Smooth muscle cell (in vitro differentiated cells): Measurements from ENCODE around the gene ZYG11A. TPM values are rescaled to one million over a fixed set of nuclear protein-coding genes. Genes with fewer than 3 reads are reported as not detected.
"Not testable (repeated sequence)": the region's sequence is repeated elsewhere in the genome, so short reads cannot be mapped to it uniquely, and the experiment has no call there.

Source experiments
- DNase-seq: peaks from one replicate; lab custom pipeline; 2025; ENCODE audit not compliant: unreplicated experiment; lab: John Stamatoyannopoulos, UW
- H2AFZ ChIP-seq: fragments of 200-600 bp; sonication (generic); 2 replicates; pipeline ENCODE4 v1.6.0; 2016; ENCODE audit warnings: antibody characterized with exemption, low read depth, mild to moderate bottlenecking
- H3F3A ChIP-seq: fragments of 200-600 bp; sonication (generic); 2 replicates; pipeline ENCODE4 v1.6.0; 2017; ENCODE audit warnings: antibody characterized with exemption, low read depth
- H3K27ac ChIP-seq: fragments of 200-600 bp; sonication (generic); 2 replicates; pipeline ENCODE4 v1.5.1; 2016; ENCODE audit warnings: low read depth, mild to moderate bottlenecking
- H3K27me3 ChIP-seq: fragments of 200-600 bp; sonication (generic); 2 replicates; pipeline ENCODE4 v1.6.1; 2016; ENCODE audit warnings: low read depth, mild to moderate bottlenecking
- H3K36me3 ChIP-seq: fragments of 200-600 bp; sonication (generic); 2 replicates; pipeline ENCODE4 v1.5.1; 2016; ENCODE audit warnings: low read depth
- H3K4me1 ChIP-seq: fragments of 200-600 bp; sonication (generic); 2 replicates; pipeline ENCODE4 v1.5.1; 2016; ENCODE audit warnings: low read depth
- H3K4me2 ChIP-seq: fragments of 200-600 bp; sonication (generic); 2 replicates; pipeline ENCODE4 v1.6.0; 2016; ENCODE audit warnings: mild to moderate bottlenecking
- H3K4me3 ChIP-seq: fragments of 200-600 bp; sonication (generic); 2 replicates; pipeline ENCODE4 v1.5.1; 2016; ENCODE audit warnings: mild to moderate bottlenecking
- H3K79me2 ChIP-seq: fragments of 200-600 bp; sonication (generic); 2 replicates; pipeline ENCODE4 v1.6.0; 2016; ENCODE audit warnings: low read depth, mild to moderate bottlenecking
- H3K9ac ChIP-seq: fragments of 200-600 bp; sonication (generic); 2 replicates; pipeline ENCODE4 v1.6.0; 2016; ENCODE audit warnings: low read depth
- H3K9me3 ChIP-seq: fragments of 200-600 bp; sonication (generic); replicated peaks from 2 replicates; pipeline ENCODE4 v1.5.1; 2016; ENCODE audit warnings: low read depth
- H4K20me1 ChIP-seq: fragments of 200-600 bp; sonication (generic); 2 replicates; pipeline ENCODE4 v1.6.0; 2016; ENCODE audit warnings: low read depth
- CTCF ChIP-seq: fragments of 200-600 bp; sonication (generic); IDR thresholded peaks from 2 replicates; pipeline ENCODE4 v1.5.1; 2017; ENCODE audit warnings: borderline replicate concordance, mild to moderate bottlenecking, antibody characterized with exemption; ENCODE audit not compliant: insufficient read depth, poor library complexity, severe bottlenecking
- WGBS: methylation state at CpG from one replicate; pipeline ENCODE4 v1.1.7; 2016; ENCODE audit warnings: low lambda C conversion rate; 5-methylcytosine and 5-hydroxymethylcytosine counted together
- polyA plus RNA-seq: library from polyadenylated mRNA; unstranded; fragments of >200 nt; fragmentation: Nextera tagmentation; extraction: Ambion mirVana; gene quantifications from 2 replicates; pipeline ENCODE4 v1.2.1, GENCODE V29; 2016
- total RNA-seq: library from RNA; depleted of rRNA; stranded (reverse); fragments of >200 nt; gene quantifications from 2 replicates; pipeline ENCODE4 v1.2.3, GENCODE V29; 2014

ZYG11A gene
- total and polyA plus RNA-seq, 2 experiments from 2014 or later = not detected

DNA sequence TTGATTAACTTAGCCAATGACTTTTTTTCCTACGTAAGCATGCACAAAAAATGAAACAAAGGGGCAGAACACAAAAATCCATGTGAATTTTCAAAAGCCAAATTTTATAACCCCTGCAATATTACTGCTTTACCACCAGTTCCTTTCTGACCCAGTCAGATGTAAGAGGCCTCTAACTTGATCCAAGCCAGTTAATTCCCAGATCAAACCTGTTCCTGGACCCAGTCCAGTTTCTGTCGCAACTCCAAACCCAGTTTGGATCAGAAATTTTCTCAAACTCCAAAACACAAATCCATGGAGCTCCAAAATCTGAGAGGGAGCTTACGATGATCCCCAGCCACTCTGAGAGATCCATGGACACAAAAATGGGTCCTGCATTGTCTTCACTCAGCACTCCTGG is 7.8 kb upstream of the ZYG11A start:
- no peak overlapping the region for H3K4me2 ChIP-seq
- 99% methylated on average over 3 of the region's 3 CpGs for WGBS
- H3K4me3 ChIP-seq = no peak overlapping the region
- H4K20me1 ChIP-seq = no peaks in the 10 kb centered on the region
- no peak overlapping the region for H3K27ac ChIP-seq
- no peaks in the 10 kb centered on the region for H3K27me3 ChIP-seq
- no peaks in the 10 kb centered on the region for H3K36me3 ChIP-seq
- H3K9me3 ChIP-seq = no peaks in the 10 kb centered on the region
- no peak for DNase-seq
- H2AFZ ChIP-seq = no peak overlapping the region
- no peak overlapping the region for H3K9ac ChIP-seq
- H3F3A ChIP-seq = no peaks in the 10 kb centered on the region
- no peak for TF ChIP-seq CTCF
- no peaks in the 10 kb centered on the region for H3K79me2 ChIP-seq
- H3K4me1 ChIP-seq = no peaks in the 10 kb centered on the region

- H3F3A ChIP-seq = no peaks in the 10 kb centered on the region
- no peaks in the 10 kb centered on the region for H3K9me3 ChIP-seq
- WGBS = 46% methylated on average over 3 of the region's 3 CpGs
- no peak for DNase-seq
- H2AFZ ChIP-seq = no peak overlapping the region
- H3K4me3 ChIP-seq = no peak overlapping the region
- no peaks in the 10 kb centered on the region for H3K4me1 ChIP-seq
- H3K79me2 ChIP-seq = no peaks in the 10 kb centered on the region
- H3K27ac ChIP-seq = no peak overlapping the region
- no peak overlapping the region for H3K9ac ChIP-seq
- no peaks in the 10 kb centered on the region for H4K20me1 ChIP-seq
- H3K27me3 ChIP-seq = no peaks in the 10 kb centered on the region
- H3K36me3 ChIP-seq = no peaks in the 10 kb centered on the region
- no peak overlapping the region for H3K4me2 ChIP-seq
- no peak for TF ChIP-seq CTCF
Observed at GRCh38 chr1:52836035-52836434, 6.5 kb upstream of the ZYG11A start.

- not testable (repeated sequence) for DNase-seq, H3K27ac ChIP-seq, H3K9ac ChIP-seq, H3K79me2 ChIP-seq, H3K36me3 ChIP-seq, H3K4me2 ChIP-seq, H3K4me3 ChIP-seq, H2AFZ ChIP-seq, H3F3A ChIP-seq, H3K4me1 ChIP-seq, H4K20me1 ChIP-seq, H3K9me3 ChIP-seq
- 94% methylated on average over 10 of the region's 10 CpGs for WGBS
- H3K27me3 ChIP-seq = peaks cover 26% of the 10 kb centered on the region
Observed at GRCh38 chr1:52839175-52839574, 3.4 kb upstream of the ZYG11A start.

DNA sequence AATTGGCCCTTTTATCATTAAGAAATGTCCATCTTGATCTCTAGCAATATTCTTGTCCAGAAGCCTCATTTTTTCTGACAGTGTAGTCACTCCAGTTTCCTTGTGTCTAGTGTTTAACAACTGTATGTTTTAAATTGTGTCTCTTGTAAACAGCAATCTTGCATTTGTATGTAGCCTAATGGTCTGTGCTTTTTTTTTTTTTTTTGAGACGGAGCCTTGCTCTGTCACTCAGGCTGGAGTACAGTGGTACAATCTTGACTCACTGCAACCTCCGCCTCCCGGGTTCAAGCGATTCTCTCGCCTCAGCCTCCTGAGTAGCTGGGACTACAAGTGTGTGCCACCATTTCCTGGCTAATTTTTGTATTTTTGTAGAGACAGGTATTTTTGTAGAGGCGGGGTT is 2.6 kb downstream of the ZYG11A start:
- not testable (repeated sequence) for H4K20me1 ChIP-seq, H3K9me3 ChIP-seq, DNase-seq, H3K4me2 ChIP-seq, H3K36me3 ChIP-seq, H3K9ac ChIP-seq, H3K4me3 ChIP-seq, H3K4me1 ChIP-seq, H3K79me2 ChIP-seq, H3K27ac ChIP-seq, H3F3A ChIP-seq, H2AFZ ChIP-seq
- whole genome bisulfite sequencing = 76% methylated on average over 6 of the region's 6 CpGs
- H3K27me3 ChIP-seq = peaks cover 35% of the 10 kb centered on the region

GRCh38 chr1:52848423-52848822 is 5.9 kb downstream of the ZYG11A start:
- no peaks in the 10 kb centered on the region for H3K79me2 ChIP-seq
- H4K20me1 ChIP-seq = no peaks in the 10 kb centered on the region
- no peaks in the 10 kb centered on the region for H3F3A ChIP-seq
- H3K9me3 ChIP-seq = no peaks in the 10 kb centered on the region
- DNase-seq = no peak
- peaks cover under 1% of the 10 kb centered on the region for H3K4me1 ChIP-seq
- no peaks in the 10 kb centered on the region for H3K36me3 ChIP-seq
- H3K4me2 ChIP-seq = no peak overlapping the region
- H3K27ac ChIP-seq = no peak overlapping the region
- TF ChIP-seq CTCF = no peak
- H3K9ac ChIP-seq = no peak overlapping the region
- WGBS = 90% methylated on average over 5 of the region's 5 CpGs
- peaks cover 16% of the 10 kb centered on the region for H3K27me3 ChIP-seq
- no peak overlapping the region for H2AFZ ChIP-seq
- no peak overlapping the region for H3K4me3 ChIP-seq
